GM12874 (cell line): ENCODE data around the gene LYRM4.

ENCODE experiments used
- CTCF ChIP-seq: IDR thresholded peaks from 2 replicates; pipeline ENCODE4 v1.5.1; 2011; ENCODE audit warnings: low read depth, mild to moderate bottlenecking, control low read depth, low read length, moderate library complexity; ENCODE audit not compliant: insufficient read depth

LYRM4 gene

GRCh38 chr6:5279891-5280338, 19.2 kb upstream of the LYRM4 start:
- TF ChIP-seq CTCF = no peak

GRCh38 chr6:5278565-5279120, 17.9 kb upstream of the LYRM4 start:
- TF ChIP-seq CTCF = no peak

DNA sequence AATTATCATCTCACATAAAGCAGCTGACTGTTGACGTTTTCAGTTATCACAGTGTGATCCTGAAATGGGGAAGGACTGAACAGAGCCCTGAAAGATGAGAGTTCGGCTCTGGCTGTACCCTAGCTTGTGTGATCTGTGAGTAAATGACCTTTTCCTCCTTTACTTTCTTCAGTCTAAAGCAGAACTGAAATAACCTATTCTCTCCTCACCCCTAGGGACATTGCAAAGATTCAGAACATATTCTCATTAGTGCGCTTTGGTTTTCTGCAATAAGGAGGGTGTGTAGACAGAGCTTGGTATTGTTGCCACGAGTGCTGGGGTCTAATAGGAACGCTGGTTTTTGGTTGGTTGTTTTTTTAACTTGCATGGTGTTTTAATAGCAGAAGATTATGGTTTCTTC, 17.3 kb upstream of the LYRM4 start:
- no peak for TF ChIP-seq CTCF

- TF ChIP-seq CTCF = no peak
These were observed 16.8 kb upstream of the LYRM4 start for GRCh38 chr6:5277589-5277988.

GRCh38 chr6:5276581-5276980, 15.8 kb upstream of the LYRM4 start:
- TF ChIP-seq CTCF = no peak

DNA sequence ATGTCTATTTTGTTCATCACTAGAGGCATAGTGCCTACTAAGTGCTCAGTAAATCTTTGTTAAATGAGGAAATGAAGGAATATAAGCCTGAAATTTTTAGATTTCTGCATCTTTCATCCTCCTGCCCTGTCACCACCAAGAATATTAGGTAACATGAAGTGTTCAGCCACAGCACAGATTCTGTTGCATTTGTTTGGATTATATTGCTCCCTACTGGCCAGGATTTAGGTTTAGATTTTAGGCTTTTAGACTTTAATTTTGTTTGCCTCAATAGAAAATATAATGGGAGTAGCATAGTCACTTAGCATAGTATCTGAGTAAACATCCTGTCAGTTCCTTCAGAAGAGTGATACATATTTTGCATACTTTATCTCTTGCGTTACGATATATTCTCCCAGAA, 14.7 kb upstream of the LYRM4 start:
- no peak for TF ChIP-seq CTCF

DNA sequence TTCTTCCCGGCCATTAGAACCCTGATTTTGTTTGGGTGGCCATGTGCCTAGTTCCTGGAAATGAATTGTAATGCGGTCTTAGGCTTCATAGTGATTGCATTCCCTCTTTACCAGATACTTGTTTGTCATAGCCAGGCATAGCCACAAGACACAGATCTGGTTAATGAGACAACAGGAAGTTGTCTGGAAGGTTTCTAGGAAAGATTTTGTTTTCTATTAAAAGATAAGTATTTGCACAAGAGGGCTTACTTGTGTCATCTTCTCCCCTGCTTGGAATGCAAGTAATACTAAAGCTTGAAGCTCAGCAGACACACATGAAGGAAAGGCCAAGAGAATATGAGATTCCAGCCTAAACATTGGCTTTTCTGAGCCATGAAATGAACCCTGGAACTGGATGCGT, 13.5 kb upstream of the LYRM4 start:
- TF ChIP-seq CTCF = no peak
